Calu3 (cell line): ENCODE measurements around the gene WFS1. TPM values are rescaled to one million over a fixed set of nuclear protein-coding genes. Genes with fewer than 3 reads are reported as not detected.

Experiments used
- Bru-seq: library from RNA; stranded (reverse); fragments of 400-500 nt; gene quantifications from one replicate; lab custom pipeline; 2021; lab: Mats Ljungman, UMichigan
- BruChase-seq, 2 experiments: library from RNA; stranded (reverse); fragments of 400-500 nt; gene quantifications; one replicate each; lab custom pipeline; 2021; lab: Mats Ljungman, UMichigan
- BruUV-seq: library from RNA; stranded (reverse); fragments of 400-500 nt; replicated peaks from 2 replicates; lab custom pipeline; 2021; lab: Mats Ljungman, UMichigan
- CTCF ChIA-PET: fragments of 300-600 bp; sonication (Branson Sonifier 250); formaldehyde crosslinking; loops from one replicate; lab custom pipeline; 2022; ENCODE audit warnings: antibody characterized with exemption; lab: Charles Lee
- DNase-seq: peaks from one replicate; pipeline ENCODE4 v3.0.0; 2022
- H3K27ac Mint-ChIP-seq: one replicate; pipeline ENCODE4 v1.8.0; 2022; ENCODE audit warnings: mixed read lengths; ENCODE audit not compliant: unreplicated experiment
- H3K27me3 Mint-ChIP-seq: one replicate; pipeline ENCODE4 v1.8.0; 2022; ENCODE audit warnings: mixed read lengths; ENCODE audit not compliant: unreplicated experiment
- H3K36me3 Mint-ChIP-seq: one replicate; pipeline ENCODE4 v1.8.0; 2022; ENCODE audit warnings: mild to moderate bottlenecking, moderate library complexity, mixed read lengths; ENCODE audit not compliant: insufficient read depth, unreplicated experiment
- H3K4me1 Mint-ChIP-seq: one replicate; pipeline ENCODE4 v1.8.0; 2022; ENCODE audit warnings: mild to moderate bottlenecking, low read depth, mixed read lengths; ENCODE audit not compliant: unreplicated experiment
- H3K4me3 Mint-ChIP-seq: one replicate; pipeline ENCODE4 v1.8.0; 2022; ENCODE audit warnings: mild to moderate bottlenecking, low read depth, moderate library complexity, mixed read lengths; ENCODE audit not compliant: unreplicated experiment
- H3K9me3 Mint-ChIP-seq: one replicate; pipeline ENCODE4 v1.8.0; 2022; ENCODE audit warnings: low read depth, mixed read lengths; ENCODE audit not compliant: unreplicated experiment
- intact Hi-C: fragments of 100-400 bp; cut with micrococcal nuclease; formaldehyde crosslinking; loops from one replicate; pipeline ENCODE4 v1.10.0; 2022; ENCODE audit not compliant: unreplicated experiment
- long read RNA-seq: library from polyadenylated mRNA; stranded (forward); transcript quantifications from one replicate; pipeline ENCODE4 v2.0.0, GENCODE V29; 2022
- total RNA-seq: library from RNA; stranded (reverse); gene quantifications from 2 replicates; pipeline ENCODE4 v1.2.3, GENCODE V29; 2022
- TF ChIP-seq, protein P1 (sequence below): fragments of 200-600 bp; IDR thresholded peaks from one replicate; pipeline ENCODE4 v1.8.0; 2022; ENCODE audit warnings: antibody characterized with exemption; ENCODE audit not compliant: unreplicated experiment

The WFS1 gene, protein sequence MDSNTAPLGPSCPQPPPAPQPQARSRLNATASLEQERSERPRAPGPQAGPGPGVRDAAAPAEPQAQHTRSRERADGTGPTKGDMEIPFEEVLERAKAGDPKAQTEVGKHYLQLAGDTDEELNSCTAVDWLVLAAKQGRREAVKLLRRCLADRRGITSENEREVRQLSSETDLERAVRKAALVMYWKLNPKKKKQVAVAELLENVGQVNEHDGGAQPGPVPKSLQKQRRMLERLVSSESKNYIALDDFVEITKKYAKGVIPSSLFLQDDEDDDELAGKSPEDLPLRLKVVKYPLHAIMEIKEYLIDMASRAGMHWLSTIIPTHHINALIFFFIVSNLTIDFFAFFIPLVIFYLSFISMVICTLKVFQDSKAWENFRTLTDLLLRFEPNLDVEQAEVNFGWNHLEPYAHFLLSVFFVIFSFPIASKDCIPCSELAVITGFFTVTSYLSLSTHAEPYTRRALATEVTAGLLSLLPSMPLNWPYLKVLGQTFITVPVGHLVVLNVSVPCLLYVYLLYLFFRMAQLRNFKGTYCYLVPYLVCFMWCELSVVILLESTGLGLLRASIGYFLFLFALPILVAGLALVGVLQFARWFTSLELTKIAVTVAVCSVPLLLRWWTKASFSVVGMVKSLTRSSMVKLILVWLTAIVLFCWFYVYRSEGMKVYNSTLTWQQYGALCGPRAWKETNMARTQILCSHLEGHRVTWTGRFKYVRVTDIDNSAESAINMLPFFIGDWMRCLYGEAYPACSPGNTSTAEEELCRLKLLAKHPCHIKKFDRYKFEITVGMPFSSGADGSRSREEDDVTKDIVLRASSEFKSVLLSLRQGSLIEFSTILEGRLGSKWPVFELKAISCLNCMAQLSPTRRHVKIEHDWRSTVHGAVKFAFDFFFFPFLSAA
- 21.6 and 23.4 TPM in 2 replicates for total RNA-seq
- Bru-seq, nascent RNA, result percentile 38 among the genes with signal in this experiment
- BruChase-seq, experiment 1, labeled RNA remaining after a 6-hour chase, result percentile 49 among the genes with signal in this experiment
- percentile 42 among the genes with signal in this experiment for BruChase-seq, experiment 2, labeled RNA remaining after a 2-hour chase
- long read RNA-seq, transcript WFS1-202 (8 exons, 3,255 nt), result minor isoform, 5 of 29 reads
- long read RNA-seq, transcript WFS1-201 (8 exons, 3,640 nt), result major isoform, 14 of 29 reads
- long read RNA-seq, partial matches to known transcripts, result 0 of 29 reads
- long read RNA-seq, other reads (novel, unspliced or antisense), result 10 of 29 reads

DNA sequence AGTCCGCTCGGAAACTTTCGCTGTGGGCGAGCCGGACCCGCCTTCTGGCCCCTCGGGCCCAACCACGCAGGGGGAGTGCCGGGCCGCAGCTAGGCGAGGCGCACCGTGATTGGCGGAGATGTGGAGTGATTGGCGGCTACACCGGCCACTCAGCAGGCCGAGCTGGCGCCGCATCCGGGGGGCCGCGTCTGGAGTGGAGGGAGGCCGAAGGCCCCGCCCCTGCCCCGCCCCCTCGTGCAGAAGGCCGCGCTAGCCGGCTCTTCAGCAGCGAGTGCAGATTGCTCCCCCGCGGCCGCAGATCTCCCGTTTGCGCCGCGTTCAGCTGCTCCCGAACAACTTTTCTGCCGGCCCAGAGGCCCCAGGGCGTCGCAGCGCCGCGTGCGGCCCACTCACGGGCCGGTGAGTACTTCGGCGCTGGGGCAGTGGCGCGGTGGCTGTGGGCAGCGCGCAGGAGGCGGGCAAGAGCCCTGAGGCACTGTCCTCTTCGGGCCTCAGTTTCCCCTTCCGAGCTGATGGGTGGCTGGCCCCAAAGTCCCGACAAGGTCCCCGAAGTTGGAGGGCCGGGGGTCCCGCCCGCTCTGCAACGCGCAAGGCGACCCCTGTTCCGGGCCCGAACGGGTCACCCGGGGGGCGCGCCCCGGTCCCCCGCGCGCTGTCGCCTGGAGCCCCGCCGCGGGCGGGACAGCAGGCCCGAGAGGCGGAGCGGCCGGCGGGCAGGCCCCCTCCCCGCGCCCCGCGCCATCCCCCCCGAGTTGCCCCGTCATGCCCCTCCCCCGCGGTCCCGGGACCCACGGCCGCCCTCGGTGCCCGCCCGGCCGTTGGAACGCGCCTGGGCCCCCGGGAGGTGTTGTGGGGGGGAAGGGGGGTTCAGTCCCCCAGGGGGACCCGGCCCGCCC lies at the start of gene WFS1:
WFS1 (plus strand) TSS at position 235 of the 896 bp plus-strand sequence. CDS start 7,606 bp downstream, outside the sequence.
- DNase-seq, result peak; percentile 95
- H3K4me1 Mint-ChIP-seq, result peaks cover 18% of the 10 kb centered on the region
- H3K36me3 Mint-ChIP-seq, result peaks cover 14% of the 10 kb centered on the region
- TF ChIP-seq, protein P1, sequence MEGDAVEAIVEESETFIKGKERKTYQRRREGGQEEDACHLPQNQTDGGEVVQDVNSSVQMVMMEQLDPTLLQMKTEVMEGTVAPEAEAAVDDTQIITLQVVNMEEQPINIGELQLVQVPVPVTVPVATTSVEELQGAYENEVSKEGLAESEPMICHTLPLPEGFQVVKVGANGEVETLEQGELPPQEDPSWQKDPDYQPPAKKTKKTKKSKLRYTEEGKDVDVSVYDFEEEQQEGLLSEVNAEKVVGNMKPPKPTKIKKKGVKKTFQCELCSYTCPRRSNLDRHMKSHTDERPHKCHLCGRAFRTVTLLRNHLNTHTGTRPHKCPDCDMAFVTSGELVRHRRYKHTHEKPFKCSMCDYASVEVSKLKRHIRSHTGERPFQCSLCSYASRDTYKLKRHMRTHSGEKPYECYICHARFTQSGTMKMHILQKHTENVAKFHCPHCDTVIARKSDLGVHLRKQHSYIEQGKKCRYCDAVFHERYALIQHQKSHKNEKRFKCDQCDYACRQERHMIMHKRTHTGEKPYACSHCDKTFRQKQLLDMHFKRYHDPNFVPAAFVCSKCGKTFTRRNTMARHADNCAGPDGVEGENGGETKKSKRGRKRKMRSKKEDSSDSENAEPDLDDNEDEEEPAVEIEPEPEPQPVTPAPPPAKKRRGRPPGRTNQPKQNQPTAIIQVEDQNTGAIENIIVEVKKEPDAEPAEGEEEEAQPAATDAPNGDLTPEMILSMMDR, result no peak
- H3K4me3 Mint-ChIP-seq, result peak within 1 kb of the TSS; percentile 75
- H3K27me3 Mint-ChIP-seq, result peaks cover 37% of the 10 kb centered on the region
- CTCF ChIA-PET, result interaction anchor here (0.6 to 1.8 kb wide), 5 partner anchors 11 to 480 kb away, joined by 3 to 4 read pairs (median 3); no protein-coding TSS in a partner anchor
- no TSS peak for BruUV-seq
- H3K27ac Mint-ChIP-seq, result peak within 1 kb of the TSS; percentile 44
- intact Hi-C loops, result loop anchor here (5.0 kb wide), 1 partner anchor 37 kb away; no protein-coding TSS in a partner anchor
- no peaks in the 10 kb centered on the region for H3K9me3 Mint-ChIP-seq

DNA sequence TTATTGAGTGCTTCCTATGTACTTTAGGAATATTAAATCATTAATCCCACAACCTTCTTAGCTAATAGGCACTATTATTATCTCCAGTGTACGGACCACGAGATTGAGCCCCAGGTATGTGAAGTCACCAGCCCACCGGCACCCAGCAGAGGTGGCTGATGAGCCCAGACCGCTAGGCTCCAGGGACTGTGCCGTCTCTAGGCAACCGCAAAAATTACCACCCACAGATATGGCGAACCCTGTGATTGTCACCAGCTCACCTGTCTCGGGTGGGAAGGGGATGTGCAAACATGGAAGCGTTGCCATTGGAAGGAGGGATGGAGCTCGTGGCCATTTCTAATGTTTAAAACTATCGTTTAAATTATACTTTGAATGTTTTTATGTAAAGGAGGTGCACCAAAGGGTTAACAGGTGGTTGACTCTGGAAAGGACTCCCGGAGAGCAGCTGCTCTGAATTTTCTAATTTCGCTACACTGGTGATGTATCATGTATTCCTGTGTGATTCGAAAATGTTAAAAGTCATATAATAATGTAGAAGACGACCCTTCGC lies 48.3 kb upstream of the WFS1 start:
- no peaks in the 10 kb centered on the region for H3K9me3 Mint-ChIP-seq
- H3K4me1 Mint-ChIP-seq, result no peaks in the 10 kb centered on the region
- peaks cover 75% of the 10 kb centered on the region for H3K27me3 Mint-ChIP-seq
- intact Hi-C loops, result no loop called here
- no peak overlapping the region for H3K4me3 Mint-ChIP-seq
- BruUV-seq, result no TSS peak
- no peak overlapping the region for H3K27ac Mint-ChIP-seq
- CTCF ChIA-PET, result no interaction called here
- H3K36me3 Mint-ChIP-seq, result no peaks in the 10 kb centered on the region
- TF ChIP-seq, protein P1, result no peak
- DNase-seq, result no peak

DNA sequence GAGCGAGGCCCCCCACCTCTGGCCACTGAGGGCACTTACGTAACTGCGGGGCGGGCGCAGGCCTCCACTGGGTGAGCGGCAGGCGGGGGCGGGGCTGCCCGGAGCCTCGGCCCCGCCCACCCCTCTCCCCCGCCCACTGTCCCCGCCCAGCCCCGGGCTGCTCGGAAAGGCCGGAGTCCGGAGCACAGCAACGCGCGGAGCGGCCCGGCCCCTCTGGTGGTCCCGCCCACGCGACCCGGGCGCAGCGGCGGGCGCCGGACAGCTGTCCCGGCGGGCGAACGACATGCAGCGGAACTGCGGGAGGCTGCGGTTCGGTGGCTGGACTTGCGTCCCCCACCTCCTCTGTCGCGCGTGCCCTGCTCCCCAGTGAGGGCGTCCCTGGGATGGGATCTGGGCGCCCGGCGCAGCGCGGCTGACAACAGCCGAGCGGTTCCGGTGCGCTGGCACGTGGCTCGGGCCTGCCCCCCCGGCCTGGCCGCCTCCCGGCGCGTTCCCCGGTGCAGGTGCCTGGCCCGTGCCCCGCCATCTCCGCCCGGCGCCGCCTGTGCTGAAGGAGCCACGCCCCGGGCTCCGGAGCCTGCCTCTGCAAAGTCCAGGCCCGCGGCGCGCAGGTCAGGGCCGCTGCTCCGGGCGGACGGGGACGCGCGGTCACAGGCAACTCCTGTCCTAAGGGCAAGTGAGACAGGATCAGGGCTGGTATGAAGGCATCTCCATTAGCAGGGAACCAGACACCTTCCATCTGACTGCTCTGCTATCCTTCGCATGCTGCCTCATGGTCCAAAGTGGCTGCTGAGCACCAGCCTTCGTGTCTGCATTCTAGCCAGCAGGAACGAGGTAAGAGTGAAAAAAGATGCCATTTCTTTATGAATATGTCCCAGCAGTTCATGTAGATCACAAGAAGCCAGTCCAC lies 47.5 kb upstream of the WFS1 start:
- Mint-ChIP-seq H3K27ac (no peak overlapping the region), H3K4me1 (no peaks in the 10 kb centered on the region), H3K4me3 (no peak overlapping the region), H3K27me3 (peaks cover 67% of the 10 kb centered on the region), H3K36me3 (no peaks in the 10 kb centered on the region), H3K9me3 (no peaks in the 10 kb centered on the region)
- CTCF ChIA-PET, result no interaction called here
- intact Hi-C loops, result no loop called here
- TF ChIP-seq, protein P1, result no peak
- DNase-seq, result no peak
- BruUV-seq, result no TSS peak
